LNCAP (cell line): ENCODE results near the gene MAPRE3.
A peak's percentile ranks its signal among the peaks of the same experiment; 100 is the strongest.

Source experiments
- CTCF ChIP-seq: fragments of 450-650 bp; IDR thresholded peaks from 2 replicates; pipeline ENCODE4 v1.5.1; 2017; ENCODE audit warnings: mild to moderate bottlenecking

The MAPRE3 gene

GRCh38 chr2:26970244-26970927 lies at the start of gene MAPRE3:
TSS of gene MAPRE3 (plus strand) at chr2:26970637. CDS start at chr2:27022219, 51,582 bp downstream.
- no peak for TF ChIP-seq CTCF

- no peak for TF ChIP-seq CTCF
These were observed 49.1 kb upstream of the MAPRE3 start for GRCh38 chr2:26921323-26921722.

GRCh38 chr2:26922405-26923188 lies 47.8 kb upstream of the MAPRE3 start:
- TF ChIP-seq CTCF, result peak; percentile 62

GRCh38 chr2:26924731-26925099 lies 45.7 kb upstream of the MAPRE3 start:
- TF ChIP-seq CTCF, result no peak

GRCh38 chr2:26925100-26925791 lies 45.2 kb upstream of the MAPRE3 start:
- no peak for TF ChIP-seq CTCF

- TF ChIP-seq CTCF, result no peak
These were observed 43.2 kb upstream of the MAPRE3 start for GRCh38 chr2:26927221-26927620.

- no peak for TF ChIP-seq CTCF
These were observed 37.5 kb upstream of the MAPRE3 start for GRCh38 chr2:26932974-26933373.
